Endothelial cell of umbilical vein (primary cell): ENCODE data around the gene IL22RA1. TPM values are rescaled to one million over a fixed set of nuclear protein-coding genes. Genes with fewer than 3 reads are reported as not detected.

ENCODE experiments used
- BruUV-seq: library from RNA; stranded (reverse); fragments of 400-500 nt; replicated peaks from 2 replicates; lab custom pipeline; 2021; lab: Mats Ljungman, UMichigan
- CTCF ChIA-PET: fragments of 300-600, 350-600 bp; sonication (Branson Sonifier 250); formaldehyde crosslinking; loops from one replicate; lab custom pipeline; 2021; ENCODE audit warnings: antibody characterized with exemption, inconsistent platforms; lab: Charles Lee
- POLR2A ChIA-PET: fragments of 300-600, 350-600 bp; sonication (Branson Sonifier 250); formaldehyde crosslinking; loops from one replicate; lab custom pipeline; 2021; ENCODE audit warnings: antibody characterized with exemption, inconsistent platforms; lab: Charles Lee
- DNase-seq: peaks from one replicate; pipeline ENCODE4 v3.0.0-alpha.2; 2011; ENCODE audit warnings: low read depth, low spot score
- FAIRE-seq: peaks from 2 replicates; lab custom pipeline; 2011; peaks lifted over from hg19 to GRCh38; lab: Jason Lieb, UNC
- H2AFZ ChIP-seq: 2 replicates; pipeline ENCODE4 v1.6.0; 2012; ENCODE audit warnings: low read depth, low read length, control low read depth, inconsistent platforms
- H3K27ac ChIP-seq: 2 replicates; pipeline ENCODE4 v1.5.1; 2011; ENCODE audit warnings: low read depth, mild to moderate bottlenecking, control low read depth, low read length, moderate library complexity; ENCODE audit not compliant: insufficient read depth
- H3K27me3 ChIP-seq, 2 experiments: 2 replicates each; pipeline versions ENCODE4 v1.6.0 to v1.6.1; 2011; ENCODE audit warnings: low read length in 2 of 2, mixed read lengths in 1 of 2; ENCODE audit not compliant: control insufficient read depth in 2 of 2, insufficient read depth in 2 of 2
- H3K36me3 ChIP-seq, 2 experiments: 2 replicates in 1 of 2; 3 replicates in 1 of 2; pipeline ENCODE4 v1.5.1; 2011; ENCODE audit warnings: low read length in 2 of 2, mild to moderate bottlenecking in 1 of 2, moderate library complexity in 1 of 2; ENCODE audit not compliant: control insufficient read depth in 2 of 2, insufficient read depth in 2 of 2; ENCODE audit errors: extremely low read depth in 1 of 2
- H3K4me1 ChIP-seq: 3 replicates; pipeline ENCODE4 v1.5.1; 2011; ENCODE audit warnings: mild to moderate bottlenecking, low read length; ENCODE audit not compliant: control insufficient read depth, insufficient read depth; ENCODE audit errors: extremely low read depth
- H3K4me2 ChIP-seq: 2 replicates; pipeline ENCODE4 v1.6.1; 2011; ENCODE audit warnings: low read length, control low read depth, mixed read lengths; ENCODE audit not compliant: insufficient read depth
- H3K4me3 ChIP-seq, 3 experiments: fragments of 200-600 bp in 1 of 3; sonication (generic), shearing (Covaris generic) in 1 of 3; replicated peaks in 1 of 3; 2 replicates each; pipeline ENCODE4 v1.5.1; 2011 to 2016; ENCODE audit warnings: control low read depth in 3 of 3, low read length in 3 of 3, mild to moderate bottlenecking in 2 of 3, inconsistent platforms in 1 of 3, low read depth in 1 of 3, moderate library complexity in 1 of 3; ENCODE audit not compliant: insufficient read depth in 1 of 3
- H3K79me2 ChIP-seq: 2 replicates; pipeline ENCODE4 v1.6.0; 2012; ENCODE audit warnings: low read length, inconsistent platforms; ENCODE audit not compliant: control insufficient read depth, insufficient read depth
- H3K9ac ChIP-seq: replicated peaks from 2 replicates; pipeline ENCODE3; 2011; ENCODE audit warnings: low read length, control low read depth; ENCODE audit not compliant: insufficient read depth; ENCODE audit errors: extremely low read depth
- H3K9me1 ChIP-seq: replicated peaks from 3 replicates; pipeline ENCODE4 v1.6.0; 2011; ENCODE audit warnings: mild to moderate bottlenecking, low read length; ENCODE audit not compliant: control insufficient read depth, insufficient read depth; ENCODE audit errors: extremely low read depth
- H3K9me3 ChIP-seq: replicated peaks from 2 replicates; pipeline ENCODE4 v1.5.1; 2012; ENCODE audit warnings: low read length, inconsistent platforms; ENCODE audit not compliant: control insufficient read depth, insufficient read depth
- H4K20me1 ChIP-seq: replicated peaks from 2 replicates; pipeline ENCODE3; 2011; ENCODE audit warnings: mild to moderate bottlenecking, low read length; ENCODE audit not compliant: control insufficient read depth, insufficient read depth; ENCODE audit errors: extremely low read depth
- EZH2 ChIP-seq: IDR thresholded peaks from 2 replicates; pipeline ENCODE4 v1.6.1; 2012; ENCODE audit warnings: borderline replicate concordance, low read depth, mild to moderate bottlenecking, moderate library complexity, low read length, inconsistent platforms; ENCODE audit not compliant: severe bottlenecking
- FOS ChIP-seq: IDR thresholded peaks from 2 replicates; pipeline ENCODE4 v1.6.1; 2011; ENCODE audit warnings: mild to moderate bottlenecking, low read length, moderate library complexity, borderline replicate concordance; ENCODE audit not compliant: insufficient read depth
- GATA2 ChIP-seq: IDR thresholded peaks from 2 replicates; pipeline ENCODE4 v1.7.0; 2011; ENCODE audit warnings: low read depth, mild to moderate bottlenecking, moderate library complexity, mixed read lengths, low read length; ENCODE audit not compliant: insufficient read length, insufficient read depth
- JUN ChIP-seq: IDR thresholded peaks from 2 replicates; pipeline ENCODE4 v1.6.1; 2011; ENCODE audit warnings: borderline replicate concordance, low read depth; ENCODE audit not compliant: insufficient read length, insufficient read depth
- MYC ChIP-seq: IDR thresholded peaks from one replicate; pipeline ENCODE4 v1.6.1; 2011; ENCODE audit warnings: mild to moderate bottlenecking, low read depth, low read length
- POLR2A ChIP-seq: IDR thresholded peaks from 2 replicates; pipeline ENCODE4 v1.6.1; 2012; ENCODE audit warnings: low read depth, mild to moderate bottlenecking, control low read depth, low read length
- POLR2AphosphoS5 ChIP-seq: IDR thresholded peaks from 2 replicates; pipeline ENCODE4 v1.6.1; 2012; ENCODE audit warnings: low read depth, mild to moderate bottlenecking, control low read depth, low read length, moderate library complexity; ENCODE audit not compliant: insufficient read depth
- dilution Hi-C: fragments of 300-500 bp; cut with MboI; formaldehyde crosslinking; loops from one replicate; pipeline ENCODE4 v1.15.0; 2019; ENCODE audit warnings: low sequenced_read_pairs; ENCODE audit not compliant: extremely low pct_ligation_motif_present
- intact Hi-C: fragments of 100-400 bp; cut with micrococcal nuclease; formaldehyde crosslinking; loops from one replicate; pipeline ENCODE4 v1.10.0; 2022
- polyA plus RNA-seq, 4 experiments: library from polyadenylated mRNA; depleted of rRNA in 3 of 4; stranded (reverse) in 3 of 4; unstranded in 1 of 4; fragments of >200 nt; gene quantifications; 2 replicates each; pipeline versions ENCODE4 v1.2.1 to v1.2.3, GENCODE V29; 2011 to 2012; ENCODE audit warnings: missing spikeins in 1 of 4
- total RNA-seq: library from RNA; stranded (reverse); gene quantifications from 2 replicates; pipeline ENCODE4 v1.2.3, GENCODE V29; 2021
- TF ChIP-seq, protein P1 (sequence below), 2 donors: IDR thresholded peaks; 1 replicate in 1 of 2; 2 replicates in 1 of 2; pipeline ENCODE4 v1.5.1; 2011; ENCODE audit warnings: low read length in 2 of 2, mild to moderate bottlenecking in 2 of 2, moderate library complexity in 2 of 2, control low read depth in 1 of 2, inconsistent platforms in 1 of 2, low read depth in 1 of 2; ENCODE audit not compliant: insufficient read depth in 1 of 2; ENCODE audit errors: extremely low read depth in 1 of 2
- TF ChIP-seq, protein P2 (sequence below): IDR thresholded peaks from 2 replicates; pipeline ENCODE4 v1.6.1; 2011; ENCODE audit not compliant: insufficient read depth, insufficient read length

IL22RA1 gene
- total and polyA plus RNA-seq, 2 donors (not counting 3 experiments of a cell fraction or from before 2014, with no cell fraction given): not detected

DNA sequence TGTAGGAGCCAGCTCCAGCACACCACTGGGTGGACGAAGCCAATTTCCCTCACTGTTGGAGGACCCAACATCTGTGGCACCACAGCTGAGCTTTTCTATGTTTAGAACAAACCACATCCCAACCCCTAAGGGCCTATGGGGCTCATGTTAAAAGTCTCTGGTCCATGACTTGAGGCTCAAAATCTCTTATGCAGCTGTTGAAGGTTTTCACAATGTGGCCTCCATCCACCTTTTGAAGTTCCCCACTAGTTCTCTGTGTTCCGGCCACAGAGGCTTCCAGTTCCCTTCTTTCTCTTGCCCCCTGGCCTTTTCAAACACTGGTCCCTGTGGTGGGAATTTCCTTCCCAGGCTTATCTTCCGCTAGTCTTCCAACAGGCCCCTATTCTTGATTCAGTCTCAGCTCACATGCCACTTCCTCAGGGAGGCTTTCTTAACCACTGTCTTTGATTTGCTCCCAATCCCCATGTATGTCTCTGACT is 48.1 kb upstream of the IL22RA1 start:
- H4K20me1 ChIP-seq: no peaks in the 10 kb centered on the region
- no TSS peak for BruUV-seq
- H3K79me2 ChIP-seq: no peaks in the 10 kb centered on the region
- dilution Hi-C loops (no loop called here), intact Hi-C loops (no loop called here)
- H3K36me3 ChIP-seq: no peaks in the 10 kb centered on the region
- no peaks in the 10 kb centered on the region for H3K9me1 ChIP-seq
- peaks cover 5% of the 10 kb centered on the region for H3K4me1 ChIP-seq
- H3K9ac ChIP-seq: no peak overlapping the region
- H3K4me2 ChIP-seq: no peak overlapping the region
- CTCF ChIA-PET: interaction anchor here (0.8 to 2.4 kb wide), 7 partner anchors 8 to 396 kb away, joined by 3 to 21 read pairs (median 4); no protein-coding TSS in a partner anchor
- TF ChIP-seq, protein P1, sequence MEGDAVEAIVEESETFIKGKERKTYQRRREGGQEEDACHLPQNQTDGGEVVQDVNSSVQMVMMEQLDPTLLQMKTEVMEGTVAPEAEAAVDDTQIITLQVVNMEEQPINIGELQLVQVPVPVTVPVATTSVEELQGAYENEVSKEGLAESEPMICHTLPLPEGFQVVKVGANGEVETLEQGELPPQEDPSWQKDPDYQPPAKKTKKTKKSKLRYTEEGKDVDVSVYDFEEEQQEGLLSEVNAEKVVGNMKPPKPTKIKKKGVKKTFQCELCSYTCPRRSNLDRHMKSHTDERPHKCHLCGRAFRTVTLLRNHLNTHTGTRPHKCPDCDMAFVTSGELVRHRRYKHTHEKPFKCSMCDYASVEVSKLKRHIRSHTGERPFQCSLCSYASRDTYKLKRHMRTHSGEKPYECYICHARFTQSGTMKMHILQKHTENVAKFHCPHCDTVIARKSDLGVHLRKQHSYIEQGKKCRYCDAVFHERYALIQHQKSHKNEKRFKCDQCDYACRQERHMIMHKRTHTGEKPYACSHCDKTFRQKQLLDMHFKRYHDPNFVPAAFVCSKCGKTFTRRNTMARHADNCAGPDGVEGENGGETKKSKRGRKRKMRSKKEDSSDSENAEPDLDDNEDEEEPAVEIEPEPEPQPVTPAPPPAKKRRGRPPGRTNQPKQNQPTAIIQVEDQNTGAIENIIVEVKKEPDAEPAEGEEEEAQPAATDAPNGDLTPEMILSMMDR (IDR thresholded peaks at IDR 0.05; ENCODE audit: extremely low read depth in 1 of 2, insufficient read depth in 1 of 2, low read depth in 1 of 2, low read length in 2 of 2): no peak
- no peak for TF ChIP-seq MYC
- TF ChIP-seq POLR2AphosphoS5: no peak
- TF ChIP-seq FOS: no peak
- TF ChIP-seq, protein P2, sequence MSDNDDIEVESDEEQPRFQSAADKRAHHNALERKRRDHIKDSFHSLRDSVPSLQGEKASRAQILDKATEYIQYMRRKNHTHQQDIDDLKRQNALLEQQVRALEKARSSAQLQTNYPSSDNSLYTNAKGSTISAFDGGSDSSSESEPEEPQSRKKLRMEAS: no peak
- TF ChIP-seq EZH2: no peak
- no peak for TF ChIP-seq POLR2A
- TF ChIP-seq JUN: no peak
- no peak for TF ChIP-seq GATA2
- H2AFZ ChIP-seq: no peak overlapping the region
- DNase-seq: no peak
- POLR2A ChIA-PET: no interaction called here
- H3K27ac ChIP-seq: no peak overlapping the region
- no peak for FAIRE-seq
- no peaks in the 10 kb centered on the region for H3K9me3 ChIP-seq
- no peak overlapping the region for H3K4me3 ChIP-seq
- H3K27me3 ChIP-seq: peaks cover 11% of the 10 kb centered on the region in 2 experiments
